Common myeloid progenitor, CD34-positive (primary cell): ENCODE results near the gene FTO.

ENCODE experiments used
- CTCF ChIA-PET: fragments of 350-600 bp; sonication (Branson Sonifier 250); formaldehyde crosslinking; loops from one replicate; lab custom pipeline; 2021; ENCODE audit warnings: antibody characterized with exemption; lab: Charles Lee
- POLR2A ChIA-PET: fragments of 350-600 bp; sonication (Branson Sonifier 250); formaldehyde crosslinking; loops from one replicate; lab custom pipeline; 2021; ENCODE audit warnings: antibody characterized with exemption; lab: Charles Lee
- DNase-seq, 3 donors: peaks; one replicate each; pipeline versions ENCODE4 v3.0.0 to v3.0.0-alpha.2; 2013
- H3K27ac ChIP-seq, 2 experiments: 1 replicate in 1 of 2; 2 replicates in 1 of 2; pipeline ENCODE4 v1.7.0; 2013; ENCODE audit warnings: inconsistent platforms in 2 of 2, low read length in 2 of 2, mild to moderate bottlenecking in 2 of 2, low read depth in 1 of 2, moderate library complexity in 1 of 2; ENCODE audit not compliant: severe bottlenecking in 2 of 2, insufficient read depth in 1 of 2, poor library complexity in 1 of 2
- H3K27me3 ChIP-seq, 5 experiments: replicated peaks in 2 of 5; 1 replicate in 3 of 5; 2 replicates in 2 of 5; pipeline versions ENCODE4 v1.6.1 to v1.7.0; 2013; ENCODE audit warnings: low read length in 4 of 5, mild to moderate bottlenecking in 2 of 5, moderate library complexity in 2 of 5, inconsistent platforms in 1 of 5; ENCODE audit not compliant: insufficient read depth in 5 of 5, control insufficient read depth in 4 of 5
- H3K36me3 ChIP-seq, 4 experiments: 1 replicate in 2 of 4; 2 replicates in 2 of 4; pipeline versions ENCODE4 v1.6.1 to v1.7.0; 2013; ENCODE audit warnings: low read length in 3 of 4, control low read depth in 1 of 4, mild to moderate bottlenecking in 1 of 4; ENCODE audit not compliant: control insufficient read depth in 4 of 4, insufficient read depth in 4 of 4
- H3K4me1 ChIP-seq, 4 experiments: 1 replicate in 3 of 4; 2 replicates in 1 of 4; pipeline versions ENCODE4 v1.6.1 to v1.7.1; 2013; ENCODE audit warnings: low read length in 3 of 4, mild to moderate bottlenecking in 3 of 4, control low read depth in 1 of 4, inconsistent platforms in 1 of 4, moderate library complexity in 1 of 4; ENCODE audit not compliant: control insufficient read depth in 4 of 4, insufficient read depth in 4 of 4; ENCODE audit errors: control extremely low read depth in 1 of 4
- H3K4me3 ChIP-seq, 7 experiments: 1 replicate in 4 of 7; 2 replicates in 3 of 7; pipeline versions ENCODE4 v1.5.1 to v1.7.0; 2013; ENCODE audit warnings: mild to moderate bottlenecking in 7 of 7, low read length in 6 of 7, moderate library complexity in 6 of 7, inconsistent platforms in 2 of 7, low read depth in 2 of 7, control low read depth in 1 of 7; ENCODE audit not compliant: insufficient read depth in 4 of 7, control insufficient read depth in 1 of 7; ENCODE audit errors: extremely low read depth in 1 of 7
- H3K9me3 ChIP-seq, 5 experiments: 1 replicate in 4 of 5; 2 replicates in 1 of 5; pipeline versions ENCODE4 v1.6.1 to v1.7.1; 2013; ENCODE audit warnings: low read length in 4 of 5, mild to moderate bottlenecking in 2 of 5, inconsistent platforms in 1 of 5, low read depth in 1 of 5, moderate library complexity in 1 of 5; ENCODE audit not compliant: control insufficient read depth in 4 of 5, insufficient read depth in 2 of 5; ENCODE audit errors: control extremely low read depth in 1 of 5
- WGBS: methylation state at CpG from one replicate; pipeline ENCODE4 v1.1.5; 2013; ENCODE audit not compliant: insufficient coverage; 5-methylcytosine and 5-hydroxymethylcytosine counted together

The FTO gene

GRCh38 chr16:54199487-54200160, 495.7 kb downstream of the FTO start:
- Histone ChIP-seq H3K4me1 (no peaks in the 10 kb centered on the region), H3K27ac (no peak overlapping the region), H3K9me3 (no peaks in the 10 kb centered on the region), H3K27me3 (peaks cover 0 to 24% (median 5%) of the 10 kb centered on the region in 5 experiments), H3K36me3 (no peaks in the 10 kb centered on the region), H3K4me3 (no peak overlapping the region)
- no peak for DNase-seq
- whole genome bisulfite sequencing: 86% methylated on average over 17 of the region's 19 CpGs
- POLR2A ChIA-PET: no interaction called here
- CTCF ChIA-PET: interaction anchor here (0.9 kb wide), 1 partner anchor 27 kb away, joined by 3 read pairs; no protein-coding TSS in a partner anchor

- Histone ChIP-seq H3K36me3 (no peaks in the 10 kb centered on the region), H3K4me3 (no peak overlapping the region), H3K27me3 (peaks cover 0 to 29% (median 5%) of the 10 kb centered on the region in 5 experiments), H3K9me3 (no peaks in the 10 kb centered on the region), H3K4me1 (no peaks in the 10 kb centered on the region), H3K27ac (no peak overlapping the region)
- DNase-seq: no peak
- ChIA-PET CTCF (interaction anchor here (0.9 kb wide), 1 partner anchor 27 kb away, joined by 3 read pairs; no protein-coding TSS in a partner anchor), POLR2A (no interaction called here)
- WGBS: 93% methylated on average over 3 of the region's 3 CpGs
Observed at GRCh38 chr16:54200161-54200534, 496.2 kb downstream of the FTO start.

GRCh38 chr16:54200720-54201119, 496.8 kb downstream of the FTO start:
- peaks cover 0 to 34% (median 5%) of the 10 kb centered on the region in 5 experiments for H3K27me3 ChIP-seq
- ChIA-PET CTCF (no interaction called here), POLR2A (no interaction called here)
- no peak overlapping the region for H3K4me3 ChIP-seq
- no peak for DNase-seq
- no peaks in the 10 kb centered on the region for H3K4me1 ChIP-seq
- H3K36me3 ChIP-seq: no peaks in the 10 kb centered on the region
- H3K9me3 ChIP-seq: no peaks in the 10 kb centered on the region
- 100% methylated on average over 1 of the region's 1 CpG for WGBS
- H3K27ac ChIP-seq: no peak overlapping the region

GRCh38 chr16:54201200-54201599, 497.2 kb downstream of the FTO start:
- Histone ChIP-seq H3K27ac (no peak overlapping the region), H3K27me3 (peaks cover 0 to 38% (median 5%) of the 10 kb centered on the region in 5 experiments), H3K4me1 (no peaks in the 10 kb centered on the region), H3K9me3 (no peaks in the 10 kb centered on the region), H3K36me3 (no peaks in the 10 kb centered on the region), H3K4me3 (no peak overlapping the region)
- 94% methylated on average over 4 of the region's 4 CpGs for WGBS
- DNase-seq: no peak
- ChIA-PET CTCF (no interaction called here), POLR2A (no interaction called here)
